GM18907 (cell line): ENCODE measurements around the gene CA10.

Experiments
- ATAC-seq: cut with Tn5 transposase; IDR thresholded peaks from one replicate; pipeline ENCODE4 v1.9.1; 2021; ENCODE audit warnings: mild to moderate bottlenecking, moderate library complexity; ENCODE audit not compliant: unreplicated experiment

CA10 gene

GRCh38 chr17:51700011-51700760 lies 458.3 kb downstream of the CA10 start:
- no peak for ATAC-seq

GRCh38 chr17:51699303-51699702 lies 459.2 kb downstream of the CA10 start:
- ATAC-seq = no peak

GRCh38 chr17:51692917-51693316 lies 465.6 kb downstream of the CA10 start:
- ATAC-seq = no peak

GRCh38 chr17:51687887-51688286 lies 470.6 kb downstream of the CA10 start:
- ATAC-seq = no peak

- ATAC-seq = no peak
Observed at GRCh38 chr17:51685287-51685909, 473.1 kb downstream of the CA10 start.

- no peak for ATAC-seq
Observed at GRCh38 chr17:51684214-51684613, 474.3 kb downstream of the CA10 start.

- no peak for ATAC-seq
Observed at GRCh38 chr17:51683291-51683690, 475.2 kb downstream of the CA10 start.

GRCh38 chr17:51682115-51682514 lies 476.4 kb downstream of the CA10 start:
- no peak for ATAC-seq

- ATAC-seq = no peak
Observed at GRCh38 chr17:51677875-51678274, 480.6 kb downstream of the CA10 start.

GRCh38 chr17:51676691-51677487 lies 481.6 kb downstream of the CA10 start:
- ATAC-seq = no peak

GRCh38 chr17:51674579-51675255 lies 483.8 kb downstream of the CA10 start:
- no peak for ATAC-seq

GRCh38 chr17:51673070-51673469 lies 485.4 kb downstream of the CA10 start:
- no peak for ATAC-seq

- no peak for ATAC-seq
Observed at GRCh38 chr17:51672065-51672464, 486.4 kb downstream of the CA10 start.

GRCh38 chr17:51670899-51671298 lies 487.6 kb downstream of the CA10 start:
- no peak for ATAC-seq

GRCh38 chr17:51668963-51669246 lies 489.6 kb downstream of the CA10 start:
- no peak for ATAC-seq

- ATAC-seq = no peak
Observed at GRCh38 chr17:51668155-51668962, 490.2 kb downstream of the CA10 start.

GRCh38 chr17:51667706-51668083 lies 490.8 kb downstream of the CA10 start:
- no peak for ATAC-seq

- no peak for ATAC-seq
Observed at GRCh38 chr17:51666971-51667705, 491.4 kb downstream of the CA10 start.

GRCh38 chr17:51662204-51663056 lies 496.1 kb downstream of the CA10 start:
- no peak for ATAC-seq
